ENCODE measurements around the gene DGKQ. TPM values are rescaled to one million over a fixed set of nuclear protein-coding genes. Genes with fewer than 3 reads are reported as not detected.

The DGKQ gene
- total and polyA plus RNA-seq, 9 of the 15 experiments (the other 6 are each of a cell fraction or from before 2014, with no cell fraction given) = 0.17 to 22.0 (median 5.6) TPM

- TF ChIP-seq RCOR1 (IDR thresholded peaks at IDR 0.05; ENCODE audit: borderline replicate concordance in 1 of 2, low read depth in 2 of 2, low read length in 2 of 2) (peak in 1 of 2 experiments; percentile 19; a peak in 1 of 4 replicates), PRMT5 (CRISPR knock-in tag; IDR thresholded peaks at IDR 0.05) (no peak), SIN3A (IDR thresholded peaks at IDR 0.05; ENCODE audit: borderline replicate concordance in 2 of 2, control insufficient read depth in 1 of 2, low read depth in 2 of 2, low read length in 2 of 2) (peak; percentile 36 to 59; a peak in 1 of 4 replicates), CTBP1 (IDR thresholded peaks at IDR 0.05; ENCODE audit: borderline replicate concordance) (peak; percentile 51), MBD1 (CRISPR knock-in tag; IDR thresholded peaks at IDR 0.05) (no peak), ID3 (CRISPR knock-in tag; IDR thresholded peaks at IDR 0.05) (no peak), ID3 (tag; IDR thresholded peaks at IDR 0.05) (0 out of 2 replicates have a peak, but pooled peaks have one; percentile 80), RNF219 (CRISPR knock-in tag; IDR thresholded peaks at IDR 0.05) (no peak), ZNF76 (CRISPR knock-in tag; IDR thresholded peaks at IDR 0.05; ENCODE audit: borderline replicate concordance) (no peak), HDAC8 (tag; IDR thresholded peaks at IDR 0.05) (no peak), THAP12 (CRISPR knock-in tag; IDR thresholded peaks at IDR 0.05) (no peak), RBFOX2 (IDR thresholded peaks at IDR 0.05; ENCODE audit: low read depth, low read length) (peak; percentile 80), GABPB1 (CRISPR knock-in tag; IDR thresholded peaks at IDR 0.05) (peak; percentile 52; the same call in 1 of the 2 replicates)
- TF ChIP-seq, protein P1, sequence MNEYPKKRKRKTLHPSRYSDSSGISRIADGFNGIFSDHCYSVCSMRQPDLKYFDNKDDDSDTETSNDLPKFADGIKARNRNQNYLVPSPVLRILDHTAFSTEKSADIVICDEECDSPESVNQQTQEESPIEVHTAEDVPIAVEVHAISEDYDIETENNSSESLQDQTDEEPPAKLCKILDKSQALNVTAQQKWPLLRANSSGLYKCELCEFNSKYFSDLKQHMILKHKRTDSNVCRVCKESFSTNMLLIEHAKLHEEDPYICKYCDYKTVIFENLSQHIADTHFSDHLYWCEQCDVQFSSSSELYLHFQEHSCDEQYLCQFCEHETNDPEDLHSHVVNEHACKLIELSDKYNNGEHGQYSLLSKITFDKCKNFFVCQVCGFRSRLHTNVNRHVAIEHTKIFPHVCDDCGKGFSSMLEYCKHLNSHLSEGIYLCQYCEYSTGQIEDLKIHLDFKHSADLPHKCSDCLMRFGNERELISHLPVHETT (CRISPR knock-in tag; conservative IDR thresholded peaks at IDR 0.05 in 1 of 2, IDR thresholded peaks at IDR 0.05 in 1 of 2) = peak in 1 of 2 experiments; percentile 77; a peak in 2 of 4 replicates
- TF ChIP-seq, protein P2, sequence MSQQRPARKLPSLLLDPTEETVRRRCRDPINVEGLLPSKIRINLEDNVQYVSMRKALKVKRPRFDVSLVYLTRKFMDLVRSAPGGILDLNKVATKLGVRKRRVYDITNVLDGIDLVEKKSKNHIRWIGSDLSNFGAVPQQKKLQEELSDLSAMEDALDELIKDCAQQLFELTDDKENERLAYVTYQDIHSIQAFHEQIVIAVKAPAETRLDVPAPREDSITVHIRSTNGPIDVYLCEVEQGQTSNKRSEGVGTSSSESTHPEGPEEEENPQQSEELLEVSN (IDR thresholded peaks at IDR 0.05; ENCODE audit: borderline replicate concordance in 1 of 2, extremely low read depth in 1 of 2, insufficient read depth in 1 of 2, insufficient read length in 1 of 2, low read depth in 1 of 2, low read length in 1 of 2, poor library complexity in 1 of 2, severe bottlenecking in 1 of 2) = peak; percentile 62 to 65
Measured at GRCh38 chr4:992297-993110, 19.1 kb upstream of the DGKQ start (continued).
